Natural killer cell (primary cell): ENCODE data around the gene TPRN. TPM values are rescaled to one million over a fixed set of nuclear protein-coding genes. Genes with fewer than 3 reads are reported as not detected.

ENCODE experiments used
- ATAC-seq, 3 donors: fragments of 150-1000 bp in 2 of 3; fragments of 200-7000 bp in 1 of 3; cut with Tn5 transposase; 1 replicate in 1 of 3; 2 replicates in 2 of 3; pipeline ENCODE4 v1.10.0; 2021; ENCODE audit warnings: mild to moderate bottlenecking in 2 of 3, moderate library complexity in 2 of 3
- DNase-seq, 2 donors: peaks; one replicate each; pipeline versions ENCODE4 v3.0.0 to v3.0.0-alpha.2; 2013 to 2021; ENCODE audit warnings: mixed read lengths in 1 of 2
- H3K27ac ChIP-seq: one replicate; pipeline ENCODE4 v1.5.1; 2013; ENCODE audit warnings: mild to moderate bottlenecking, low read length
- H3K27me3 ChIP-seq: one replicate; pipeline ENCODE4 v1.6.1; 2013; ENCODE audit warnings: low read length; ENCODE audit not compliant: control insufficient read depth, insufficient read depth
- H3K36me3 ChIP-seq: one replicate; pipeline ENCODE4 v1.6.1; 2013; ENCODE audit warnings: low read length; ENCODE audit not compliant: control insufficient read depth, insufficient read depth
- H3K4me1 ChIP-seq: one replicate; pipeline ENCODE4 v1.6.1; 2013; ENCODE audit warnings: low read length; ENCODE audit not compliant: control insufficient read depth, insufficient read depth
- H3K4me3 ChIP-seq: one replicate; pipeline ENCODE4 v1.5.1; 2013; ENCODE audit warnings: low read length
- H3K9me3 ChIP-seq: one replicate; pipeline ENCODE4 v1.6.1; 2013; ENCODE audit warnings: low read length; ENCODE audit not compliant: control insufficient read depth, insufficient read depth
- H3K27ac Mint-ChIP-seq, 2 donors: one replicate each; pipeline ENCODE4 v1.8.0; 2022; ENCODE audit warnings: mild to moderate bottlenecking in 2 of 2, mixed read lengths in 2 of 2, moderate library complexity in 1 of 2
- H3K27me3 Mint-ChIP-seq, 2 donors: one replicate each; pipeline ENCODE4 v1.8.0; 2022; ENCODE audit warnings: low read depth in 2 of 2, mixed read lengths in 2 of 2
- H3K36me3 Mint-ChIP-seq: one replicate; pipeline ENCODE4 v1.8.0; 2022; ENCODE audit warnings: mixed read lengths
- H3K4me1 Mint-ChIP-seq, 2 donors: one replicate each; pipeline ENCODE4 v1.8.0; 2022; ENCODE audit warnings: mixed read lengths in 2 of 2
- H3K4me3 Mint-ChIP-seq: one replicate; pipeline ENCODE4 v1.8.0; 2022; ENCODE audit warnings: mild to moderate bottlenecking, moderate library complexity, mixed read lengths
- H3K9me3 Mint-ChIP-seq, 2 donors: one replicate each; pipeline ENCODE4 v1.8.0; 2022; ENCODE audit warnings: mixed read lengths in 2 of 2
- CTCF ChIP-seq: fragments of 200-600 bp; IDR thresholded peaks from one replicate; pipeline ENCODE4 v1.8.0; 2022; ENCODE audit warnings: antibody characterized with exemption
- WGBS: methylation state at CpG from one replicate; pipeline ENCODE4 v1.1.7; 2013; ENCODE audit warnings: missing lambda C conversion rate; ENCODE audit not compliant: insufficient coverage; 5-methylcytosine and 5-hydroxymethylcytosine counted together
- intact Hi-C: fragments of 100-400 bp; cut with micrococcal nuclease; formaldehyde crosslinking; loops from one replicate; pipeline ENCODE4 v1.14.2; 2022
- total RNA-seq, 4 donors: library from RNA; stranded (reverse); fragments of 120-200 nt in 1 of 4; gene quantifications; one replicate each; pipeline versions ENCODE4 v1.2.3 to v1.2.4, GENCODE V29; 2013 to 2022

Gene TPRN
- total RNA-seq, 3 donors from 2014 or later (not counting 1 experiment from before 2014, with no cell fraction given), result 8.2 to 10.6 (median 8.4) TPM

GRCh38 chr9:137181680-137182079, 18.9 kb downstream of the TPRN start:
- no peak overlapping the region for H3K27ac Mint-ChIP-seq
- ATAC-seq, result no peak
- 98% methylated on average over 22 of the region's 22 CpGs for WGBS

GRCh38 chr9:137180491-137180890, 20.1 kb downstream of the TPRN start:
- Histone ChIP-seq H3K27me3 (no peaks in the 10 kb centered on the region), H3K36me3 (peaks cover 63% of the 10 kb centered on the region), H3K4me1 (peaks cover 5% of the 10 kb centered on the region), H3K27ac (no peak overlapping the region), H3K4me3 (no peak overlapping the region), H3K9me3 (no peaks in the 10 kb centered on the region)
- intact Hi-C loops, result no loop called here
- Mint-ChIP-seq H3K36me3 (no peaks in the 10 kb centered on the region), H3K27ac (no peak overlapping the region), H3K27me3 (no peaks in the 10 kb centered on the region), H3K4me3 (no peak overlapping the region), H3K9me3 (no peaks in the 10 kb centered on the region), H3K4me1 (peaks cover 0 to 9% of the 10 kb centered on the region in 2 donors)
- WGBS, result 97% methylated on average over 20 of the region's 20 CpGs
- no peak for ATAC-seq
- no peak for TF ChIP-seq CTCF
- no peak for DNase-seq

More at GRCh38 chr9:137181680-137182079, 18.9 kb downstream of the TPRN start:
- no peak for DNase-seq
- Mint-ChIP-seq H3K27me3 (no peaks in the 10 kb centered on the region), H3K4me1 (peaks cover 2 to 9% of the 10 kb centered on the region in 2 donors), H3K36me3 (no peaks in the 10 kb centered on the region), H3K4me3 (peak overlapping the region; percentile 57), H3K9me3 (no peaks in the 10 kb centered on the region)
- Histone ChIP-seq H3K36me3 (peaks cover 70% of the 10 kb centered on the region), H3K27me3 (no peaks in the 10 kb centered on the region), H3K4me1 (peaks cover 15% of the 10 kb centered on the region), H3K4me3 (no peak overlapping the region), H3K27ac (no peak overlapping the region), H3K9me3 (no peaks in the 10 kb centered on the region)
- TF ChIP-seq CTCF, result no peak
- intact Hi-C loops, result no loop called here

GRCh38 chr9:137179761-137180160, 20.8 kb downstream of the TPRN start:
- Histone ChIP-seq H3K27ac (no peak overlapping the region), H3K4me3 (no peak overlapping the region), H3K27me3 (no peaks in the 10 kb centered on the region), H3K4me1 (no peaks in the 10 kb centered on the region), H3K9me3 (no peaks in the 10 kb centered on the region), H3K36me3 (peaks cover 58% of the 10 kb centered on the region)
- Mint-ChIP-seq H3K27me3 (no peaks in the 10 kb centered on the region), H3K27ac (no peak overlapping the region), H3K9me3 (no peaks in the 10 kb centered on the region), H3K4me1 (peaks cover 0 to 9% of the 10 kb centered on the region in 2 donors), H3K36me3 (no peaks in the 10 kb centered on the region), H3K4me3 (no peak overlapping the region)
- no peak for ATAC-seq
- 97% methylated on average over 17 of the region's 17 CpGs for WGBS
- DNase-seq, result no peak
- intact Hi-C loops, result no loop called here
- TF ChIP-seq CTCF, result no peak

- H3K27me3 ChIP-seq, result no peaks in the 10 kb centered on the region
- no peak overlapping the region for H3K4me3 Mint-ChIP-seq
- H3K9me3 ChIP-seq, result no peaks in the 10 kb centered on the region
- H3K27me3 Mint-ChIP-seq, result no peaks in the 10 kb centered on the region
- intact Hi-C loops, result no loop called here
- no peaks in the 10 kb centered on the region for H3K36me3 Mint-ChIP-seq
- no peak for TF ChIP-seq CTCF
- H3K4me3 ChIP-seq, result no peak overlapping the region
- ATAC-seq (no peak), DNase-seq (no peak)
- H3K9me3 Mint-ChIP-seq, result no peaks in the 10 kb centered on the region
- WGBS, result 94% methylated on average over 19 of the region's 19 CpGs
- no peak overlapping the region for H3K27ac Mint-ChIP-seq
- H3K4me1 Mint-ChIP-seq, result peaks cover 0 to 2% of the 10 kb centered on the region in 2 donors
- no peak overlapping the region for H3K27ac ChIP-seq
- H3K36me3 ChIP-seq, result peaks cover 51% of the 10 kb centered on the region
- peaks cover 4% of the 10 kb centered on the region for H3K4me1 ChIP-seq
These were observed 21.5 kb downstream of the TPRN start for GRCh38 chr9:137178939-137179630.
